K562 (cell line): ENCODE data around the gene SPRING1. TPM values are rescaled to one million over a fixed set of nuclear protein-coding genes. Genes with fewer than 3 reads are reported as not detected.

Experiments
- ADNP ChIP-seq: fragments of 200-800 bp; sonication (Bioruptor generic); IDR thresholded peaks from 2 replicates; pipeline ENCODE4 v1.6.1; 2016; ENCODE audit warnings: missing genetic modification characterization, missing compliant biosample characterization
- BRD4 ChIP-seq: fragments of 200-600 bp; sonication (generic); IDR thresholded peaks from 2 replicates; pipeline ENCODE4 v1.6.1; 2017; ENCODE audit warnings: inconsistent platforms
- DNMT1 ChIP-seq: fragments of 450-650 bp; IDR thresholded peaks from 2 replicates; pipeline ENCODE4 v1.6.1; 2016; ENCODE audit warnings: antibody characterized with exemption, mild to moderate bottlenecking
- ETV6 ChIP-seq, 3 experiments: fragments of 150-350 bp in 1 of 3; sonication (generic) in 1 of 3; formaldehyde crosslinking in 1 of 3; IDR thresholded peaks; 2 replicates each; pipeline versions ENCODE4 v1.6.1 to v1.8.0; 2014 to 2022; ENCODE audit warnings: borderline replicate concordance in 2 of 3, low read depth in 2 of 3, antibody characterized with exemption in 1 of 3, low read length in 1 of 3, mild to moderate bottlenecking in 1 of 3, missing genetic modification reagents in 1 of 3
- GTF2F1 ChIP-seq: IDR thresholded peaks from 2 replicates; pipeline ENCODE4 v1.6.1; 2011; ENCODE audit warnings: low read depth, low read length, improper control_type of control experiment
- HBP1 ChIP-seq: fragments of 450-650 bp; formaldehyde crosslinking; IDR thresholded peaks from 2 replicates; pipeline ENCODE4 v1.4.0; 2022; ENCODE audit warnings: missing genetic modification characterization
- HNRNPK ChIP-seq: fragments of 200-400 bp; formaldehyde crosslinking; IDR thresholded peaks from one replicate; pipeline ENCODE4 v1.6.1; 2018; ENCODE audit warnings: mild to moderate bottlenecking, low read depth, low read length; ENCODE audit not compliant: poor library complexity, severe bottlenecking
- THAP12 ChIP-seq: fragments of 250-450 bp; sonication (Bioruptor Pico); IDR thresholded peaks from 2 replicates; pipeline ENCODE4 v1.9.0; 2021; ENCODE audit warnings: mild to moderate bottlenecking, inconsistent platforms
- ZNF12 ChIP-seq: sonication (generic); formaldehyde crosslinking; IDR thresholded peaks from 2 replicates; pipeline ENCODE4 v1.4.0; 2020; ENCODE audit warnings: mild to moderate bottlenecking, missing genetic modification reagents
- polyA plus RNA-seq, 8 experiments: library from polyadenylated mRNA; depleted of rRNA in 4 of 8; stranded (reverse) in 5 of 8; unstranded in 3 of 8; fragments of >200 nt; fragmentation: Nextera tagmentation in 2 of 8; fragmentation: Illumina TruSeq in 1 of 8; extraction: Ambion mirVana in 2 of 8; extraction: Trizol in 1 of 8; gene quantifications; 2 replicates each; pipeline versions ENCODE4 v1.2.1 to v1.2.3, GENCODE V29; 2011 to 2014; ENCODE audit warnings: inconsistent platforms in 1 of 8, missing spikeins in 1 of 8
- total RNA-seq, 7 experiments: library from RNA; depleted of rRNA in 6 of 7; stranded (reverse); fragments of >200 nt in 6 of 7; fragmentation: Illumina TruSeq in 2 of 7; extraction: Trizol in 2 of 7; gene quantifications; 2 replicates each; pipeline versions ENCODE4 v1.2.1 to v1.2.3, GENCODE V29; 2011 to 2021; ENCODE audit warnings: low replicate concordance in 1 of 7
- TF ChIP-seq, protein P1 (sequence below): fragments of 250-450 bp; sonication (Bioruptor Pico); IDR thresholded peaks from 2 replicates; pipeline ENCODE4 v1.4.0; 2020; ENCODE audit warnings: mild to moderate bottlenecking, moderate library complexity
- TF ChIP-seq, protein P2 (sequence below): sonication (generic); formaldehyde crosslinking; IDR thresholded peaks from 2 replicates; pipeline ENCODE4 v1.8.0; 2023; ENCODE audit warnings: missing genetic modification reagents, mild to moderate bottlenecking, borderline replicate concordance

The SPRING1 gene
- total and polyA plus RNA-seq, 9 of the 15 experiments (the other 6 are each of a cell fraction or from before 2014, with no cell fraction given), result 1.1 to 20.0 (median 8.0) TPM

DNA sequence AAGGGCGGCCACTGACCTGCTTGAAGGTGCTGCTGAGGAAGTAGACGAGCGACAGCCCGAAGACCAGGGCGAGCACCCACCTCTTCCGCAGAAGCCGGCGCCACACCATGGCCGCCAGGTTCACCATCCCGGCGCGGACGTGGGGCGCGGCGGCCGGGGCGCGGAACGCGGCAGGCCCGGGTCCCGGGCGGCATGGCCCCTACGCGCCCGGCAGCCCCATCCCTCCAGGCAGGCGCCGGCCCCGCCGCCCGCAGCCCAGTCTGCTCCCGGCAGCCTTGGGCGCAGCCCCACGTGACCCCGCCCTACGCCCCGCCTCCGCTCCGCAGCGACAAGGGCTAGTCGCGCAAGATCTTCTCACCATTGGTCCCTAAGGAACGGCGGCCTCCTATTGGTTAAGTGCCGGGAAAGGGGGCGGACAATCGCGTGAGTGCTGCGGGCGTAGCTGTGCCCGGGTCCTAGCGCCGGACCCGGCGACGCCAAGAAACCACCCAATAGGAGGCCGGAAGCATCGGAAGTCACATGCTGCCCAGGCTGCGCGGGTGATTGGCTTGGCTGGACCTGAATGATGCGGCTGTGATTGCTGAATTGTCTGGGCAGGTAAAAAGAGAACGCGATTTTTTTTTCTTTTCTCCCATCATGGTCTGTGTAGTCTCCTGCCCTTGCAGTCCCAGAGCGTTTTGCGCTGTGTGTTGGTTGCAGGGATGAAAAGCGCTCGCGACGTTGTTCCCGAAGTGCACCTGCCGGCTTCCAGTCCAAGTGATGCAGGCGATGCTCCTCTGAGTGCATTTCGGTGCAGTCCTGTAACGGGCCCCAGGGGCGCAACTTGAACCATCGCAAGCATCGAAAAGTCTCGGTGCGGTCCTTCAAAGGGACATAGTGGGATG lies at the start of gene SPRING1, which contains the start of gene RNFT2 (continued):
- TF ChIP-seq GTF2F1 (no peak), HBP1 (CRISPR knock-in tag) (no peak), BRD4 (no peak), ZNF12 (CRISPR knock-in tag) (no peak), HNRNPK (peak; percentile 31), ETV6 (IDR thresholded peaks at IDR 0.05; ENCODE audit: borderline replicate concordance in 1 of 2, low read depth in 2 of 2, low read length in 1 of 2) (peak in 1 of 2 experiments; percentile 90; a peak in 1 of 4 replicates), ETV6 (CRISPR knock-in tag; IDR thresholded peaks at IDR 0.05; ENCODE audit: borderline replicate concordance) (no peak), DNMT1 (no peak), ADNP (tag) (no peak), THAP12 (CRISPR knock-in tag) (peak; percentile 73)
- TF ChIP-seq, protein P1, sequence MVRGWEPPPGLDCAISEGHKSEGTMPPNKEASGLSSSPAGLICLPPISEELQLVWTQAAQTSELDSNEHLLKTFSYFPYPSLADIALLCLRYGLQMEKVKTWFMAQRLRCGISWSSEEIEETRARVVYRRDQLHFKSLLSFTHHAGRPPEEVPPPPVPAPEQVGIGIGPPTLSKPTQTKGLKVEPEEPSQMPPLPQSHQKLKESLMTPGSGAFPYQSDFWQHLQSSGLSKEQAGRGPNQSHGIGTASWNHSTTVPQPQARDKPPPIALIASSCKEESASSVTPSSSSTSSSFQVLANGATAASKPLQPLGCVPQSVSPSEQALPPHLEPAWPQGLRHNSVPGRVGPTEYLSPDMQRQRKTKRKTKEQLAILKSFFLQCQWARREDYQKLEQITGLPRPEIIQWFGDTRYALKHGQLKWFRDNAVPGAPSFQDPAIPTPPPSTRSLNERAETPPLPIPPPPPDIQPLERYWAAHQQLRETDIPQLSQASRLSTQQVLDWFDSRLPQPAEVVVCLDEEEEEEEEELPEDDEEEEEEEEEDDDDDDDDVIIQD, result no peak
- TF ChIP-seq, protein P2, sequence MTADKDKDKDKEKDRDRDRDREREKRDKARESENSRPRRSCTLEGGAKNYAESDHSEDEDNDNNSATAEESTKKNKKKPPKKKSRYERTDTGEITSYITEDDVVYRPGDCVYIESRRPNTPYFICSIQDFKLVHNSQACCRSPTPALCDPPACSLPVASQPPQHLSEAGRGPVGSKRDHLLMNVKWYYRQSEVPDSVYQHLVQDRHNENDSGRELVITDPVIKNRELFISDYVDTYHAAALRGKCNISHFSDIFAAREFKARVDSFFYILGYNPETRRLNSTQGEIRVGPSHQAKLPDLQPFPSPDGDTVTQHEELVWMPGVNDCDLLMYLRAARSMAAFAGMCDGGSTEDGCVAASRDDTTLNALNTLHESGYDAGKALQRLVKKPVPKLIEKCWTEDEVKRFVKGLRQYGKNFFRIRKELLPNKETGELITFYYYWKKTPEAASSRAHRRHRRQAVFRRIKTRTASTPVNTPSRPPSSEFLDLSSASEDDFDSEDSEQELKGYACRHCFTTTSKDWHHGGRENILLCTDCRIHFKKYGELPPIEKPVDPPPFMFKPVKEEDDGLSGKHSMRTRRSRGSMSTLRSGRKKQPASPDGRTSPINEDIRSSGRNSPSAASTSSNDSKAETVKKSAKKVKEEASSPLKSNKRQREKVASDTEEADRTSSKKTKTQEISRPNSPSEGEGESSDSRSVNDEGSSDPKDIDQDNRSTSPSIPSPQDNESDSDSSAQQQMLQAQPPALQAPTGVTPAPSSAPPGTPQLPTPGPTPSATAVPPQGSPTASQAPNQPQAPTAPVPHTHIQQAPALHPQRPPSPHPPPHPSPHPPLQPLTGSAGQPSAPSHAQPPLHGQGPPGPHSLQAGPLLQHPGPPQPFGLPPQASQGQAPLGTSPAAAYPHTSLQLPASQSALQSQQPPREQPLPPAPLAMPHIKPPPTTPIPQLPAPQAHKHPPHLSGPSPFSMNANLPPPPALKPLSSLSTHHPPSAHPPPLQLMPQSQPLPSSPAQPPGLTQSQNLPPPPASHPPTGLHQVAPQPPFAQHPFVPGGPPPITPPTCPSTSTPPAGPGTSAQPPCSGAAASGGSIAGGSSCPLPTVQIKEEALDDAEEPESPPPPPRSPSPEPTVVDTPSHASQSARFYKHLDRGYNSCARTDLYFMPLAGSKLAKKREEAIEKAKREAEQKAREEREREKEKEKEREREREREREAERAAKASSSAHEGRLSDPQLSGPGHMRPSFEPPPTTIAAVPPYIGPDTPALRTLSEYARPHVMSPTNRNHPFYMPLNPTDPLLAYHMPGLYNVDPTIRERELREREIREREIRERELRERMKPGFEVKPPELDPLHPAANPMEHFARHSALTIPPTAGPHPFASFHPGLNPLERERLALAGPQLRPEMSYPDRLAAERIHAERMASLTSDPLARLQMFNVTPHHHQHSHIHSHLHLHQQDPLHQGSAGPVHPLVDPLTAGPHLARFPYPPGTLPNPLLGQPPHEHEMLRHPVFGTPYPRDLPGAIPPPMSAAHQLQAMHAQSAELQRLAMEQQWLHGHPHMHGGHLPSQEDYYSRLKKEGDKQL (CRISPR knock-in tag), result no peak
